Bronchial epithelial cell (primary cell): ENCODE results near the gene SEMA4D. TPM values are rescaled to one million over a fixed set of nuclear protein-coding genes. Genes with fewer than 3 reads are reported as not detected.

Experiments
- DNase-seq: peaks from one replicate; pipeline ENCODE4 v3.0.0-alpha.2; 2010; ENCODE audit warnings: low read depth
- FAIRE-seq: peaks from 2 replicates; lab custom pipeline; 2011; peaks lifted over from hg19 to GRCh38; lab: Jason Lieb, UNC
- H3K27me3 ChIP-seq: 2 replicates; pipeline ENCODE4 v1.5.1; 2011; ENCODE audit warnings: low read length; ENCODE audit not compliant: control insufficient read depth, insufficient read depth
- H3K36me3 ChIP-seq: 2 replicates; pipeline ENCODE4 v1.5.1; 2011; ENCODE audit warnings: low read length; ENCODE audit not compliant: control insufficient read depth, insufficient read depth
- H3K4me3 ChIP-seq: 2 replicates; pipeline ENCODE4 v1.5.1; 2011; ENCODE audit warnings: mild to moderate bottlenecking, low read depth, low read length, control low read depth
- CTCF ChIP-seq: IDR thresholded peaks from 2 replicates; pipeline ENCODE4 v1.5.1; 2011; ENCODE audit warnings: mild to moderate bottlenecking, moderate library complexity, low read length, control low read depth, inconsistent platforms; ENCODE audit not compliant: insufficient read depth, severe bottlenecking
- total RNA-seq: library from RNA; depleted of rRNA; stranded (reverse); fragments of >200 nt; gene quantifications from 2 replicates; pipeline ENCODE4 v1.2.1, GENCODE V29; 2014

The SEMA4D gene
- total RNA-seq, 1 donor from 2014 or later: 1.8 TPM

- TF ChIP-seq CTCF: no peak
- Histone ChIP-seq H3K36me3 (no peaks in the 10 kb centered on the region), H3K27me3 (peaks cover 2% of the 10 kb centered on the region), H3K4me3 (no peak overlapping the region)
- DNase-seq: no peak
- no peak for FAIRE-seq
These were observed 63.3 kb downstream of the SEMA4D start for GRCh38 chr9:89434636-89435035.

DNA sequence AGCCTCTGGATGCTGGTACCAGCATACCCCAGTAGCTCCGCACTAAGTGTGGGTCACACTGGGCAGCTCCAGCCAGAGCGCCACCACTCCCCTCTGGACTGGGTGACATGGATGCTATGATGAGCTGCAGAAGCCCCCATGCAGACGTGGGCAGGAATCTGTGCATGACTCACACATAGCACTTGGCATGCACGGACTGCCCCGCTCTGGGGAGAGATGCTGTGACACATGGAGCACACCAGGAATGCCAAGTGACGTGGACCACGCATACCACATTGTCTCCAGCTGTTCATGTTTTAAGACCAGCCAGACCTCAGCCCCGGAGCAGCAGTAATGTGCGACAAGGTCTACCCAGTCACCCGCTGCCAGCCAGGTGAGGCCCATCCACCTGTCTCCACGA lies 64.1 kb downstream of the SEMA4D start:
- peak; percentile 62 for FAIRE-seq
- no peak for DNase-seq
- TF ChIP-seq CTCF: no peak
- peaks cover 2% of the 10 kb centered on the region for H3K27me3 ChIP-seq
- H3K4me3 ChIP-seq: no peak overlapping the region
- H3K36me3 ChIP-seq: no peaks in the 10 kb centered on the region

- no peak for TF ChIP-seq CTCF
- no peak for DNase-seq
- Histone ChIP-seq H3K4me3 (no peak overlapping the region), H3K36me3 (no peaks in the 10 kb centered on the region), H3K27me3 (peaks cover 2% of the 10 kb centered on the region)
- no peak for FAIRE-seq
These were observed 64.9 kb downstream of the SEMA4D start for GRCh38 chr9:89432986-89433530.

GRCh38 chr9:89431930-89432725 lies 65.8 kb downstream of the SEMA4D start:
- H3K27me3 ChIP-seq: peaks cover 2% of the 10 kb centered on the region
- no peaks in the 10 kb centered on the region for H3K36me3 ChIP-seq
- H3K4me3 ChIP-seq: no peak overlapping the region
- DNase-seq: no peak
- no peak for FAIRE-seq
- TF ChIP-seq CTCF: no peak

DNA sequence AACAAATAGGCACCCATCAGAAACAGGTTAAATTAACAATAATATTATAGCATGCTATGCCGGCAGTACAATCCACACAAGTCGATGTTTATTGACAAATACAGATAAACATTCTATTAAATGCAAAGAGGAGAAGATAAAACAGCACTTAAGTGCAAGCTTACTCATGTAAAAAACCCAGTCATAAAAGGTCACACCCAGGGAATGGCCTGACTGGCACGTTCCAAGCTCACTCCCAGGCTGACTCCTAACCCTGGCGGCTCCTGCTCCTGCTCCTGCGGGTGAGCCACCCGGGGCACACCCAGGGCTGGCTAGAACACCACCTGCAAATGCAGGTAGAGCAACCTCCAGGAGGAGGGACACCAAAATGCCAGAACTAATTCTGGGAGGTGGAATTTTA lies 66.9 kb downstream of the SEMA4D start:
- DNase-seq: peak; percentile 69
- no peaks in the 10 kb centered on the region for H3K36me3 ChIP-seq
- no peak for TF ChIP-seq CTCF
- H3K4me3 ChIP-seq: no peak overlapping the region
- H3K27me3 ChIP-seq: peaks cover 2% of the 10 kb centered on the region
- no peak for FAIRE-seq
